Upper lobe of right lung (tissue), 1 donor: ENCODE results near the gene TTBK1. TPM values are rescaled to one million over a fixed set of nuclear protein-coding genes. Genes with fewer than 3 reads are reported as not detected.

Source experiments
- ATAC-seq: fragments of 200-7000 bp; cut with Tn5 transposase; one replicate; pipeline ENCODE4 v1.9.1; 2020; ENCODE audit warnings: mild to moderate bottlenecking, moderate library complexity
- DNase-seq: peaks from one replicate; pipeline ENCODE4 v3.0.0-alpha.2; 2020
- H3K27ac ChIP-seq: fragments of 200-600 bp; one replicate; pipeline ENCODE4 v1.8.0; 2022
- H3K27me3 ChIP-seq: fragments of 200-600 bp; one replicate; pipeline ENCODE4 v1.8.0; 2022; ENCODE audit warnings: mild to moderate bottlenecking
- H3K36me3 ChIP-seq: fragments of 200-600 bp; one replicate; pipeline ENCODE4 v1.8.0; 2022
- H3K4me1 ChIP-seq: fragments of 200-600 bp; one replicate; pipeline ENCODE4 v1.8.0; 2022
- H3K4me3 ChIP-seq: fragments of 200-600 bp; one replicate; pipeline ENCODE4 v1.8.0; 2022; ENCODE audit warnings: mild to moderate bottlenecking
- H3K9me3 ChIP-seq: fragments of 200-600 bp; one replicate; pipeline ENCODE4 v1.8.0; 2022
- CTCF ChIP-seq: fragments of 200-600 bp; IDR thresholded peaks from one replicate; pipeline ENCODE4 v1.8.0; 2022; ENCODE audit warnings: antibody characterized with exemption
- intact Hi-C: fragments of 100-400 bp; cut with DNase I; formaldehyde crosslinking; loops from one replicate; pipeline ENCODE4 v1.11.0; 2022
- total RNA-seq: library from RNA; stranded (reverse); fragmentation: NEBNext Ultra II Directional; extraction: Animal tissue kit (Norgen Biotek cat#: 25700); gene quantifications from one replicate; pipeline ENCODE4 v1.2.1, GENCODE V29; 2021
- donor health status: DM: no; HTN: yes; CAD: no; lungs with severe emphysema.

TTBK1 gene
- total RNA-seq, 1 donor from 2014 or later = 0.17 TPM

- Histone ChIP-seq H3K27me3 (peaks cover 24% of the 10 kb centered on the region), H3K36me3 (no peaks in the 10 kb centered on the region), H3K9me3 (no peaks in the 10 kb centered on the region), H3K4me1 (peaks cover 6% of the 10 kb centered on the region), H3K4me3 (no peak overlapping the region), H3K27ac (no peak overlapping the region)
- ATAC-seq (peak; percentile 42), DNase-seq (no peak)
- intact Hi-C loops = no loop called here
- TF ChIP-seq CTCF = no peak
Measured at GRCh38 chr6:43271103-43271815, 28.0 kb downstream of the TTBK1 start.

- no peaks in the 10 kb centered on the region for H3K36me3 ChIP-seq
- H3K4me3 ChIP-seq = no peak overlapping the region
- H3K9me3 ChIP-seq = no peaks in the 10 kb centered on the region
- no peak for ATAC-seq
- H3K4me1 ChIP-seq = peaks cover 6% of the 10 kb centered on the region
- no peak for TF ChIP-seq CTCF
- peaks cover 31% of the 10 kb centered on the region for H3K27me3 ChIP-seq
- intact Hi-C loops = no loop called here
- DNase-seq = no peak
- no peak overlapping the region for H3K27ac ChIP-seq
Measured at GRCh38 chr6:43271944-43272343, 28.7 kb downstream of the TTBK1 start.

GRCh38 chr6:43273707-43274106 lies 30.4 kb downstream of the TTBK1 start:
- Histone ChIP-seq H3K4me3 (no peak overlapping the region), H3K9me3 (no peaks in the 10 kb centered on the region), H3K27ac (no peak overlapping the region), H3K27me3 (peaks cover 33% of the 10 kb centered on the region), H3K4me1 (peaks cover 6% of the 10 kb centered on the region), H3K36me3 (no peaks in the 10 kb centered on the region)
- ATAC-seq (no peak), DNase-seq (no peak)
- intact Hi-C loops = no loop called here
- TF ChIP-seq CTCF = no peak

DNA sequence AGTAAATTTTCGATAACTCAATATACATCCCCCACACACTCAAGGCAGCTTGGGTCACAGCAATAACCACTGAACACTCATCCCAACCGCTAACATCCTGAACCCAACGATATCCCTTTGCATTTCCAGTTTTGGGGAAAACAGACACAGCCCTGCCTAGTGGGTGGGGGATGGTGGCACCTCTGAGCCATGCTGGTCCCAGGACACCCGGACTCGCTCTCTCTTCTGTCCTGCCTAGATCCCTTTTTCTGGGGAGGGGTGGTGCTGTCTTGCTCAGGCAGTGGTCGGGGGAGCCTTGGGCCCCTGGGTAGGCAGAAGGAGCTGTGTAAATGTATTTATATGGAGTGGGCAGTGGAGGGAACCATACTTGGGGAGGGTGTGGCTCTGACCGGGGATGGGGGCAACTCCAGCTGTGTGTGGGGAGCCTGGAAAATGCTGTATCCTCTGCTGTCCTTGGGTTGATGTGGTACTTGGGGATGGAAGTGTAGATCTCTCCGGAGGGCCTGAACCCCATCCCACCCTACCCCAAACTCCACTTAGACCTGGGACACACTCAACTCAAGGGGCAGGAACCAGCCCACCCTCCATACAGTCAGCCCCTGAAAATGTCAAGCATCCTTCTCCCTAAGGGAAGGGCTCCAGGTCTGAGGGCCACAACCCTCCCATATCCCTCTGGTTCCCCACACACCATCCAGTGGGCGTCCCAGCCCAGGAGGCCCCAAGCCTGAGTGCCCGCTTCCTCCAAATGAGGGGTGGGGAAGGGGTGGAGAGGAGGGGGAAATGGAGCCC lies 31.0 kb downstream of the TTBK1 start:
- Histone ChIP-seq H3K36me3 (no peaks in the 10 kb centered on the region), H3K27ac (no peak overlapping the region), H3K4me1 (peaks cover 1% of the 10 kb centered on the region), H3K9me3 (no peaks in the 10 kb centered on the region), H3K4me3 (no peak overlapping the region), H3K27me3 (peaks cover 31% of the 10 kb centered on the region)
- TF ChIP-seq CTCF = no peak
- no peak for DNase-seq
- no peak for ATAC-seq
- intact Hi-C loops = no loop called here

- no peaks in the 10 kb centered on the region for H3K4me1 ChIP-seq
- peaks cover 25% of the 10 kb centered on the region for H3K27me3 ChIP-seq
- H3K36me3 ChIP-seq = no peaks in the 10 kb centered on the region
- peak overlapping the region; percentile 42 for H3K4me3 ChIP-seq
- TF ChIP-seq CTCF = no peak
- intact Hi-C loops = no loop called here
- ATAC-seq (peak; percentile 5), DNase-seq (peak; percentile 68)
- H3K9me3 ChIP-seq = no peaks in the 10 kb centered on the region
- H3K27ac ChIP-seq = no peak overlapping the region
Measured at GRCh38 chr6:43274916-43275597, 31.8 kb downstream of the TTBK1 start.
